ENCODE data around the gene ABI3BP.

ABI3BP gene

GRCh38 chr3:100932491-100932890, 60.7 kb downstream of the ABI3BP start:
- DNase-seq: no peak

DNA sequence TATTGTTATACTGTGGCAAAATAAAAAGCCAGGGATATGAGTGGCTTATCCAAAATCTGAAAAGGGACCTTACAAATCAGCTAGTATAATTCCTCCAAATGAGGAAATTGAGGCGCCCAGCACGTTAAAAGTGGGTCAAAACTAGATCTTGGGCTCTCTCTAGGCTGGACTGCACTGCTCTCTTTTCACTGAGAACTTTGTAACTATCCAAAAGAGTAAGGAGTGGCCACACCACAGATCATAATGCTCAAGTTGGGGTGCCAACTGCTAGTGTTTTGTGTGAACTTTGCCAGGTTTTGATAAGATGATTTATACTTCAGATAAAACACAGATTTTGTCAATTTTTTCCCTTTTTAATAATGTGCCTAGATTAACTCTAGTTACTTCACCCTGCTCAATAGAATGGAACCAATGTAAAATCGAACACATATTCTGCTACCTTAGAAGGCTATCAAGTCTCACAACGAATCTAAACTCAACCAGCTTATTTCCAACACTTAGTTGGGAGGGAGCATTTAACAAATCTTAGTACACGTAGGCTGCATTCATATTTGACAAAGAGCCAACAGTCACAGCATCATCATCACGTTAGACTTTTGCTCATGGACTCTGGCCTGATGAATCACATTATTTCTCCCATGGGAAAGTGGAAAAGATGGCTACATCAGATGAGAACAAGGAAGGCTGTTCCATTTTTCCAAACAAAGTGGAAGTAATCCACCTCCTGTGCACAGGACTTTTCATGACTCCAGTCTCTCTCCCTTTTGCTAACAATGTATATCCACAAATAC, 64.4 kb downstream of the ABI3BP start:
- DNase-seq: no peak

DNA sequence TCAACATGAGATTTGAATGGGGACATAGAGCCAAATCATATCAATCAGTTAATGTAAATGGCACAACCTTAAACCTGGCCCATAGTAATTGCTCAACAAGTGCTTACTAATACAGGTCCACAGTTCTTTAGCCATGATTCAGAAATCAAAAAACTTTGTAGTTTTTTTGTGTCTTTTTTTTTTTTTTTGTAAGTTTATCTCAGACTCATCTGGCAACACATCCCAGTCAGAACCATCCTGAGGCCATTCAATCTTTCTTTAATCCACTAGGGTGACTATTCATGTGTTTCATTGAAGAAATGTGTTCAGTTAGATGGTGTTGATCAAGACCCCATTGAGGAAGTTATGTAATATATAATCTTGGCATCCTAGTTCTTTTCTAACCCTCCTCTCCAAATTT, 65.4 kb downstream of the ABI3BP start:
- no peak for DNase-seq

GRCh38 chr3:100915706-100916495, 77.3 kb downstream of the ABI3BP start:
- no peak for DNase-seq

- no peak for DNase-seq
Measured at GRCh38 chr3:100913870-100914648, 79.2 kb downstream of the ABI3BP start.

DNA sequence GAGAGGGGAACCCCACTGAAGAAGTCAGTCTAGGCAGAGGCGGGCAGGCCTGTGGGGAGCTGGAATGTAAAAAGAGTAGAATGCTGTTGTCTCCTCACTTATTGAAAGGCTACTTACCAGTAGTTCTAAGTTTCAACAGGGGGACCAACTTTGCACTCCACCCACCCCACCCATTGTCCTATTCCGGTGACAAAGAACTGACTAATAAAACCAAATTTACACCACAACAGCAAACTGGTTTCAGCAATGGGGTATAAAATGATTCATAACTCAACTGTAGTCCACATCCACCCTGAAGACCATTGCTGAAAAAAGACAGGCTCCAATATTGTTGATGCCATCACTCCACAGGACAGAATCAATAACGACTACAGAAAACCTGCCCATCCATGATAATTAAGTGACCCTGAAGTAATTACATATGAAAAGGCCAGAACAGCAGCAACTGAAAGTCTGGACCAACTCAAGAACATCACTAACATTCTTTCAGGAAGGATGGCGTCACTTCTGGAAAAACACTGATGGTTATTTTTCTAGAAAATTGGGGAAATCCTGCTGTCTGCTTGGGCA, 80.2 kb downstream of the ABI3BP start:
- no peak for DNase-seq

DNA sequence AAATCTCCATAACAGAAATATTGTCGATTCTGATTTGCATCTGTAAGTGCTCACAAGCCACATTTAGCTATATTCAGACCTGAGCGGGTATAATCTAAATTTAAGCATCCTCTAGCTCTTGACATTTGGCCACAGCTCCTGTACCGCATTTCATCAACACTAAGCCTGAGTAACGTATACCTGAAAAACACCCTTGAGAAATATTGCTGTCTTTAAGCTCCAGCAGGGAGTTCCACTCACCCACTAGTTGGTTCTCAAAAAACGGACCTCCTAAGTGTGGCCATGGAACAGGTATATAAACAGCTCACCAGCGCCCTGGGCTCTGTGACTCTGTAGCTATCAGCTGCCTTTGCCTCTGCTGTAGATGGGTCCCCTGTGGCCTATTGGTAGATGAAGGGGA, 80.7 kb downstream of the ABI3BP start:
- DNase-seq: no peak

GRCh38 chr3:100911956-100912355, 81.3 kb downstream of the ABI3BP start:
- no peak for DNase-seq

GRCh38 chr3:100910986-100911385, 82.2 kb downstream of the ABI3BP start:
- DNase-seq: no peak

- DNase-seq: no peak
Measured at GRCh38 chr3:100902572-100902971, 90.6 kb downstream of the ABI3BP start.

DNA sequence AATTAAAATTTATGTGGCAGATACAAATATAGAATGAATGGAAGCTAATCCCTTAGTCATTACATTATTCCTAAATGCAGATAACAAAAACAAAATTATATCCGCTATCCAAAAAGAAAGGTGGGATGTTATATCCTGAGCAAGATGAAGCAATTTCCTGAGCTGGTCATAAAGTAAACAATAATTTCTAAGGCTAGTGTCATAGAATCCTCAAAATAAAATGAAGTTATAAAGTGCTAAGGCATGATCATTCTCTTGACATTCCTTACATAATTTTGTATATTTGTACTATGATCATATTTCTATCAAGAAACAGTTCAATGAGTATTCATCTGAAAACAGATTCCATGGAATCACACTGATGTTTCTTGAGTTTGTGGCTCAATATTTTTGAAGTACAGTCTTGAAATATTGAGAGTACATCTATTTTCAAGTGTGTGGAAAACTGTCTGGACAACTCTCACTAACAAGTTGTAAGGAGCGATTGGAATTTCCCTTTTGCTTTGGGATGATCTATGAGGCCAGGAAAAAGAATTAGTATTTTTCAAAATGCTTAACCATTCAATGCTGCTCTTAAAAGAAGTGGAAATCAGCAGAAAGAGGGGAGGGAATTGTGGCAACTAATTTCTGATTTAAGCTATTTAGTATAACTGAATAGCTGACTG, 92.4 kb downstream of the ABI3BP start:
- DNase-seq: no peak

GRCh38 chr3:100899440-100900091, 93.7 kb downstream of the ABI3BP start:
- peak in 1 of 5 experiments; percentile 17 for DNase-seq

- no peak for DNase-seq
Measured at GRCh38 chr3:100898681-100899080, 94.5 kb downstream of the ABI3BP start.

DNA sequence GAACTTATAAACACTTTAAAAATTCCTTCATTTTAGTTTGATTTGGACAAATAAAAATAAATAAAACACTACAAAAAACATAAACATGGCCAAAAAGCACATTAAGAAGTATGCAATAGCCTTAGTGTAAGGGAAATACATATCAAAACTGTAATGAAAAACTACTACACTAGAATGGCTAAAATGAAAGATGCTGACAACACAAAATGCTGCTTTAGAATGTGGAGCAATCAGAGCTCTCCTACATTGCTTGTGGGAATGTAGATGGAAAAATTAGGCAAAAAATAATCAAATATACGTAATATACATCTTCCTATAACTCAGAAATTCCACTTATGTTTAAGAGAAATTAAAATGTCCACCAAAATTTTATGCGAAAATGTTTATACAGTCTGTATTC, 96.2 kb downstream of the ABI3BP start:
- DNase-seq: no peak

- no peak for DNase-seq
Measured at GRCh38 chr3:100893590-100893989, 99.6 kb downstream of the ABI3BP start.

DNA sequence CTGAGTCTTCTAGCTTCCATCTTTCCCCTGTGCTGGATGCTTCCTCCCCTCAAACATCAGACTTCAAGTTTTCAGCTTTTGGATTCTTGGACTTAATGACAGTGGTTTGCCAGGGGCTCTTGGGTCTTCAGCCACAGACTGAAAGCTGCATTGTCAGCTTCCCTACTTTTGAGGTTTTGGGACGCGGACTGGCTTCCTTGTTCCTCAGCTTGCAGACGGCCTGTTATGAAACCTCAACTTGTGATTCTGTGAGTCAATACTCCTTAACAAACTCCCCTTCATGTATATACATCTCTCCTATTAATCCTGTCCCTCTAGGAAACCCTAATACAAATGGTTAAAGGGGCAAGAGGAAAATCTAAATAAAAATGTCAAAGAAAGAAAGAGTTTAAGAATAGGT, 100.1 kb downstream of the ABI3BP start:
- no peak for DNase-seq

GRCh38 chr3:100891827-100892226, 101.4 kb downstream of the ABI3BP start:
- DNase-seq: no peak

DNA sequence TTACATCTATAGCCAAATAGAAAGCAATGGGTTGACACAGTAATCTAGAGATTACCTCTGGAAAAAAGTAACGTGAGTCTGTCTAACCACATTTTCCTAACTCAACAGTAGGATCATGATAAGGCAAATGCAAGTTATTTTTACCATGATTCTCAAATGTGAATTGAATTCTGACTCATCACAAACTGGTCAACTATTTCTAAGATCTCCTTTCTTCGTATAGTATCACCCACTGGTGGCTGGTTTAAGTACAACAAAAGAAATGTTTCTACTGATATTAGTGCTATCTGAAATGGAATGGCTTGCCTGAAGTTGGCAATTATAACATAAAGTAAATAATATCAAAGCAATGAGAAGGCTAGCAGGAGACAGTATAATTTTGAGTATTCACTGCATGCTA, 102.2 kb downstream of the ABI3BP start:
- DNase-seq: peak in 1 of 5 experiments; percentile 1

GRCh38 chr3:100888881-100889280, 104.3 kb downstream of the ABI3BP start:
- no peak for DNase-seq

DNA sequence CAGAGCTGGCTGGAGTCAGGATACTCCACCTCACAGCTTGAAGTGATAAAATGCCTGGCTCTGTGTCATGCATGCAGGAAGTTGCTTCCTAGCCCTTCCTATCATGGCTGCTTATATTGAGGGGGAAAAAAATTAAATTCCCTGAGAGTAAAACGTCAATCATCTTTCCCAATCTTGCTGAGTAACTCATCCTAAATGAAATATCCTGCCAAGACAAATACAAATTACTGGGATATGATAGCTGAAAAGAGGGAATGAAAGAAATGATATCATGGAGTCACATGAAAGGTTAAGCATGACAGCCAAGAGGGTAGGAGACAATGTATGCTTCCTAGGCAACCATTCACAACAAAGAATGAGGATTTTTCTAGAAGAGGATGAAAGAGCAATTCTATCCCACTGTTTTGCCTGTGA, 110.6 kb downstream of the ABI3BP start:
- no peak for DNase-seq

GRCh38 chr3:100880845-100881244, 112.4 kb downstream of the ABI3BP start:
- no peak for DNase-seq

GRCh38 chr3:100880072-100880471, 113.1 kb downstream of the ABI3BP start:
- DNase-seq: no peak
